ENCODE results near the gene FBXO45.

DNA sequence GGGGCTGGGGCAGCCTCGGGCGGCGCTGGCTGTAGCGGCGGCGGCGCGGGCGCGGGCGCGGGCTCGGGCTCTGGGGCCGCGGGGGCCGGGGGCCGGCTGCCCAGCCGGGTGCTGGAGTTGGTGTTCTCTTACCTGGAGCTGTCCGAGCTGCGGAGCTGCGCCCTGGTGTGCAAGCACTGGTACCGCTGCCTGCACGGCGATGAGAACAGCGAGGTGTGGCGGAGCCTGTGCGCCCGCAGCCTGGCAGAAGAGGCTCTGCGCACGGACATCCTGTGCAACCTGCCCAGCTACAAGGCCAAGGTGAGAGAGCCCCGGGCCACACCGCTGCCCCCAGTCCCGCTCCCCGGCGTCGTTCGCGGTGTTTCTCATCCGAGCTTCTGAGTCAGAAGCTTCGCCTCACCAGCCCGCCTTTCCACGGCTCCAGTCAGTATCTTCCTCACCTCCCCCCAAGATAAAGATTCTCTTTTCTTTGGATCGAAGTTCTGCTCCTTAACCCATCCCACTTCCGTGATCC, 600 bp downstream of the FBXO45 start:
- no peak for TF ChIP-seq CTCF (conservative IDR thresholded peaks at IDR 0.05; ENCODE audit: low read length)
- no peak for TF ChIP-seq EZH2phosphoT487 (IDR thresholded peaks at IDR 0.05; ENCODE audit: borderline replicate concordance)
